C4-2B (cell line): ENCODE data around the gene EPS8L3.
A peak's percentile ranks its signal among the peaks of the same experiment; 100 is the strongest.

Experiments
- ZFX ChIP-seq: fragments of 450-650 bp; IDR thresholded peaks from 2 replicates; pipeline ENCODE4 v1.6.1; 2017
- TF ChIP-seq, protein P1 (sequence below): fragments of 450-650 bp; conservative IDR thresholded peaks from 2 replicates; pipeline ENCODE4 v1.5.1; 2017; ENCODE audit warnings: mild to moderate bottlenecking

DNA sequence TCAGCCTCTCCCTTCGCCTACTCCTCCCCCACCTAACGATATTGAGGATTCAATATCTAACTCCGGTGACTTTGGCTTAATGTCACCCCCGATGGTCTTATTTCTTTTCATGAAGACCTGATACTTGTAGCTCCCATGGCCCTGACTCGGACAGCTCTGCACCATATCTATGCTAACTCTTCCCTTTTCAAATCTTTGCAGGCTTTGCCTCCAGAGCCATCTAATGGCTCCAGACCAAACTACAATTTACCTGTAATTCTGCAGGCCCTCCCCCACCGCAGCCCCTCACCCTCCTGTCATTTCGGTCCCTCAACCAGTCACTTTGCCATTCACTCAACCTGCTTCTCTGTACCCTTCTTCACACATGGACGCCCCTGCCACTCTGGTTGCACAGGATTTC lies 59.5 kb downstream of the EPS8L3 start:
- TF ChIP-seq, protein P1, sequence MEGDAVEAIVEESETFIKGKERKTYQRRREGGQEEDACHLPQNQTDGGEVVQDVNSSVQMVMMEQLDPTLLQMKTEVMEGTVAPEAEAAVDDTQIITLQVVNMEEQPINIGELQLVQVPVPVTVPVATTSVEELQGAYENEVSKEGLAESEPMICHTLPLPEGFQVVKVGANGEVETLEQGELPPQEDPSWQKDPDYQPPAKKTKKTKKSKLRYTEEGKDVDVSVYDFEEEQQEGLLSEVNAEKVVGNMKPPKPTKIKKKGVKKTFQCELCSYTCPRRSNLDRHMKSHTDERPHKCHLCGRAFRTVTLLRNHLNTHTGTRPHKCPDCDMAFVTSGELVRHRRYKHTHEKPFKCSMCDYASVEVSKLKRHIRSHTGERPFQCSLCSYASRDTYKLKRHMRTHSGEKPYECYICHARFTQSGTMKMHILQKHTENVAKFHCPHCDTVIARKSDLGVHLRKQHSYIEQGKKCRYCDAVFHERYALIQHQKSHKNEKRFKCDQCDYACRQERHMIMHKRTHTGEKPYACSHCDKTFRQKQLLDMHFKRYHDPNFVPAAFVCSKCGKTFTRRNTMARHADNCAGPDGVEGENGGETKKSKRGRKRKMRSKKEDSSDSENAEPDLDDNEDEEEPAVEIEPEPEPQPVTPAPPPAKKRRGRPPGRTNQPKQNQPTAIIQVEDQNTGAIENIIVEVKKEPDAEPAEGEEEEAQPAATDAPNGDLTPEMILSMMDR: 0 out of 2 replicates have a peak, but pooled peaks have one; percentile 3
- TF ChIP-seq ZFX: no peak
